SH-SY5Y (cell line): ENCODE results near the gene NEURL1B.

Experiments used
- GATA2 ChIP-seq: IDR thresholded peaks from 2 replicates; pipeline ENCODE4 v1.6.1; 2011; ENCODE audit warnings: mild to moderate bottlenecking, low read depth, low read length
- GATA3 ChIP-seq: IDR thresholded peaks from 2 replicates; pipeline ENCODE4 v1.6.1; 2011; ENCODE audit warnings: low read depth, mild to moderate bottlenecking, low read length, moderate library complexity

DNA sequence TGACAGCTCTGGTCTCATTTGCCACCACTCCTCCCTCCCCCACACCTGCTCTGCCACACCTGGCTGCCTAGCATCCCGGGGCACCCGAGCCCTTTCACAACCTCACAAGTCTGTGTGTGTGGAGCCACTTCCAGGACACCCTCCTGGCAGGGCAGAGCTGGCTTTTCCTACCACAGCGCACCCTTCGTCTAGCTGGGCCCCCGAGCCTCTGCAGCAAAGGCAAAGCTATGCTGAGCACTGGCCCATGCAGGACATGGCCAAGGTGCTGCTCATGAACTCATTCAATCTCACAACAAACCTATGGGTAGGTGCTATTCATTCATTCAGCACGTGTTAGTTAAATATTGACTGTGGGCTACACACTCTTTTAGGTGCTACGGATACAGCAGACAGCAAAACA, 86.5 kb downstream of the NEURL1B start:
- TF ChIP-seq GATA2: no peak
- TF ChIP-seq GATA3: no peak
